ENCODE data around the gene SIX3. TPM values are rescaled to one million over a fixed set of nuclear protein-coding genes. Genes with fewer than 3 reads are reported as not detected.

Gene SIX3
- total RNA-seq, 3 donors from 2014 or later (not counting 1 experiment from before 2014, with no cell fraction given) = 0.15 to 0.39 TPM; not detected in 1

DNA sequence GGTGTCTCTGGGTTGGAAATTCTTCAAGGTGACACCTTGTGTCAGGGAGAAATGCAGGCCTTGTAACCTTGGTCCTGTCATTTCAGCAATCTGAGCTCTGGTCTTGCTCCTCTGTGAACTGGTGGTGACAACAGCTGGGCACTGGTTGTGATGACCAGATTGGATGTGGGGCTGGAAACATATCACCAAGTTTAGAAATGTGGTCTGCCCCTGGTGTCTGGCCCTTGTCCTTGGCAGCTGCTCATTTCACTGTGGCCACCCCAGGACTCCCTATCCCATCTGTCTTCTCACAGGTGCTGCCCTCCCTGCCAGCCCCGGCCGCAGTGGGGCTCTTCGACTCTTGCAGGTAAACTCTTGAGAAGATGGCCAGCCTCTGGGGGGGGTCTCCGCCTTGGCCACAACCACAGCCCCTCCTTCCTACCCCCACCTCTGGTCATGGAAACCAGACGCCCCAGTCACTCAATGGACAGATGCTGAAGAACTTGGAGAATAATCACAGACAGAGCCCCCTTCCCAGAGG is 20.7 kb downstream of the SIX3 start:
- no peak overlapping the region for H3K27ac Mint-ChIP-seq
- Histone ChIP-seq H3K4me3 (ENCODE audit: low read length) (no peak overlapping the region), H3K4me1 (ENCODE audit: control insufficient read depth, insufficient read depth, low read length) (no peaks in the 10 kb centered on the region), H3K9me3 (ENCODE audit: control insufficient read depth, insufficient read depth, low read length) (no peaks in the 10 kb centered on the region), H3K36me3 (ENCODE audit: control insufficient read depth, insufficient read depth, low read length) (no peaks in the 10 kb centered on the region), H3K27ac (ENCODE audit: low read length) (no peak overlapping the region), H3K27me3 (ENCODE audit: control insufficient read depth, insufficient read depth, low read length) (no peaks in the 10 kb centered on the region)
- H3K4me1 Mint-ChIP-seq = no peaks in the 10 kb centered on the region
- H3K27me3 Mint-ChIP-seq (ENCODE audit: low read depth in 2 of 2) = peaks cover 24 to 53% of the 10 kb centered on the region in 2 donors
- TF ChIP-seq, protein P1, sequence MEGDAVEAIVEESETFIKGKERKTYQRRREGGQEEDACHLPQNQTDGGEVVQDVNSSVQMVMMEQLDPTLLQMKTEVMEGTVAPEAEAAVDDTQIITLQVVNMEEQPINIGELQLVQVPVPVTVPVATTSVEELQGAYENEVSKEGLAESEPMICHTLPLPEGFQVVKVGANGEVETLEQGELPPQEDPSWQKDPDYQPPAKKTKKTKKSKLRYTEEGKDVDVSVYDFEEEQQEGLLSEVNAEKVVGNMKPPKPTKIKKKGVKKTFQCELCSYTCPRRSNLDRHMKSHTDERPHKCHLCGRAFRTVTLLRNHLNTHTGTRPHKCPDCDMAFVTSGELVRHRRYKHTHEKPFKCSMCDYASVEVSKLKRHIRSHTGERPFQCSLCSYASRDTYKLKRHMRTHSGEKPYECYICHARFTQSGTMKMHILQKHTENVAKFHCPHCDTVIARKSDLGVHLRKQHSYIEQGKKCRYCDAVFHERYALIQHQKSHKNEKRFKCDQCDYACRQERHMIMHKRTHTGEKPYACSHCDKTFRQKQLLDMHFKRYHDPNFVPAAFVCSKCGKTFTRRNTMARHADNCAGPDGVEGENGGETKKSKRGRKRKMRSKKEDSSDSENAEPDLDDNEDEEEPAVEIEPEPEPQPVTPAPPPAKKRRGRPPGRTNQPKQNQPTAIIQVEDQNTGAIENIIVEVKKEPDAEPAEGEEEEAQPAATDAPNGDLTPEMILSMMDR (IDR thresholded peaks at IDR 0.05) = no peak
- DNase-seq (no peak), ATAC-seq (no peak)
- no peaks in the 10 kb centered on the region for H3K36me3 Mint-ChIP-seq
- no peaks in the 10 kb centered on the region for H3K9me3 Mint-ChIP-seq
- no peak overlapping the region for H3K4me3 Mint-ChIP-seq
- intact Hi-C loops (cut with micrococcal nuclease) = no loop called here
- 82% methylated on average over 5 of the region's 5 CpGs for WGBS (ENCODE audit: insufficient coverage)

DNA sequence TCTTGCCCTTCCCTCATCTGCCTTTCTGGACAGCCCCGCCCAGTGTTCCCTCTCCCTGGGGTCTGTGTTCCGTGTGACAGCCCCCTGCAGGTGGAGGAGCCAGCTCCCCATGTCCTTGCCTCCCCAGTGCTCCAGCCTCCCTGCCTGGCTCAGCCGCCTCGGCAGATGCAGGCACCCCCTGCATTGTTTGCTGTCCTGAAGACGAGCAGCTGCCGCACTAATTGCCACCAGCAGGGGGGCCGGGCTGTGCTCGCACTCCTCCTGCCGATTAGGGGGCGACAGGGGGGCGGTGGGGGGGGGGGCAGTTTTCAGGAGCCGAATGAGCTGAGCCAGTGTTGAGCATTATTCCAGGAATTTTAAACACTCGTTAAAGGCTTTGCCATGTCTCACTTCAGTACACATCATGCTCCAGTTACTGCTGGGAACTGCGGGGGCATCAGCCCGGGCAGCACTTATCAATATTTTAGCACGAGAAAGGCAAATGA is 23.3 kb downstream of the SIX3 start:
- no peak overlapping the region for H3K4me3 ChIP-seq (ENCODE audit: low read length)
- ATAC-seq (no peak), DNase-seq (no peak)
- Mint-ChIP-seq H3K4me3 (no peak overlapping the region), H3K27me3 (ENCODE audit: low read depth in 2 of 2) (peaks cover 24 to 49% of the 10 kb centered on the region in 2 donors), H3K9me3 (no peaks in the 10 kb centered on the region), H3K36me3 (no peaks in the 10 kb centered on the region), H3K27ac (no peak overlapping the region), H3K4me1 (no peaks in the 10 kb centered on the region)
- WGBS (ENCODE audit: insufficient coverage) = 26% methylated on average over 16 of the region's 16 CpGs
- TF ChIP-seq, protein P1 (IDR thresholded peaks at IDR 0.05) = no peak
- no peak overlapping the region for H3K27ac ChIP-seq (ENCODE audit: low read length)
- no peaks in the 10 kb centered on the region for H3K4me1 ChIP-seq (ENCODE audit: control insufficient read depth, insufficient read depth, low read length)
- no peaks in the 10 kb centered on the region for H3K27me3 ChIP-seq (ENCODE audit: control insufficient read depth, insufficient read depth, low read length)
- no peaks in the 10 kb centered on the region for H3K36me3 ChIP-seq (ENCODE audit: control insufficient read depth, insufficient read depth, low read length)
- H3K9me3 ChIP-seq (ENCODE audit: control insufficient read depth, insufficient read depth, low read length) = no peaks in the 10 kb centered on the region
- intact Hi-C loops (cut with micrococcal nuclease) = no loop called here

GRCh38 chr2:44965684-44966083 is 24.2 kb downstream of the SIX3 start:
- intact Hi-C loops (cut with micrococcal nuclease) = no loop called here
- Mint-ChIP-seq H3K36me3 (no peaks in the 10 kb centered on the region), H3K4me3 (no peak overlapping the region), H3K4me1 (no peaks in the 10 kb centered on the region), H3K27ac (no peak overlapping the region), H3K27me3 (ENCODE audit: low read depth in 2 of 2) (peaks cover 25 to 49% of the 10 kb centered on the region in 2 donors), H3K9me3 (no peaks in the 10 kb centered on the region)
- Histone ChIP-seq H3K36me3 (ENCODE audit: control insufficient read depth, insufficient read depth, low read length) (no peaks in the 10 kb centered on the region), H3K9me3 (ENCODE audit: control insufficient read depth, insufficient read depth, low read length) (no peaks in the 10 kb centered on the region), H3K4me1 (ENCODE audit: control insufficient read depth, insufficient read depth, low read length) (no peaks in the 10 kb centered on the region), H3K27ac (ENCODE audit: low read length) (no peak overlapping the region), H3K4me3 (ENCODE audit: low read length) (no peak overlapping the region), H3K27me3 (ENCODE audit: control insufficient read depth, insufficient read depth, low read length) (no peaks in the 10 kb centered on the region)
- 92% methylated on average over 2 of the region's 2 CpGs for WGBS (ENCODE audit: insufficient coverage)
- TF ChIP-seq, protein P1 (IDR thresholded peaks at IDR 0.05) = no peak
- no peak for ATAC-seq
- no peak for DNase-seq

DNA sequence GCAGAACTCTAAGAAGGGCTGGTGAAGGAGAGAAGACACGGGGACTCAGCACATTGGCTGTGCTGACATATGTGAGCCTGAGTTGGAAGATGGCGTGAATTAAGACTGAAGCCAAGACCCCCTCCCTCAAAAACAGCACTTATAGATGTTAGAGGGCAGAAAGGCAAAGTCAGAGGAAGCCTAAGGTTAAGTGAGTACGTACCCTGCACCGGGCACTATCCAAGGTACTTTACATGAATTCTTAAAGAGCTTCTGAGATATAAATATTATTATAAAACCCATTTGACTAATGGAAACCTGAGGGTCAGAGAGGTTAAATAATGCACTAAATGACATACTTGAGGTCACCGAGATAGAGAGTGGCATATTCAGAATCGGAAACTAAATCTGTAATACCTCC is 25.6 kb downstream of the SIX3 start:
- no peaks in the 10 kb centered on the region for H3K9me3 Mint-ChIP-seq
- H3K36me3 ChIP-seq (ENCODE audit: control insufficient read depth, insufficient read depth, low read length) = no peaks in the 10 kb centered on the region
- no peaks in the 10 kb centered on the region for H3K4me1 ChIP-seq (ENCODE audit: control insufficient read depth, insufficient read depth, low read length)
- TF ChIP-seq, protein P1 (IDR thresholded peaks at IDR 0.05) = no peak
- H3K9me3 ChIP-seq (ENCODE audit: control insufficient read depth, insufficient read depth, low read length) = no peaks in the 10 kb centered on the region
- H3K4me3 Mint-ChIP-seq = no peak overlapping the region
- no peak overlapping the region for H3K4me3 ChIP-seq (ENCODE audit: low read length)
- intact Hi-C loops (cut with micrococcal nuclease) = no loop called here
- ATAC-seq (no peak), DNase-seq (no peak)
- no peak overlapping the region for H3K27ac ChIP-seq (ENCODE audit: low read length)
- peaks cover 19 to 39% of the 10 kb centered on the region in 2 donors for H3K27me3 Mint-ChIP-seq (ENCODE audit: low read depth in 2 of 2)
- 94% methylated on average over 2 of the region's 6 CpGs for WGBS (ENCODE audit: insufficient coverage)
- no peaks in the 10 kb centered on the region for H3K4me1 Mint-ChIP-seq
- no peak overlapping the region for H3K27ac Mint-ChIP-seq
- no peaks in the 10 kb centered on the region for H3K36me3 Mint-ChIP-seq
- H3K27me3 ChIP-seq (ENCODE audit: control insufficient read depth, insufficient read depth, low read length) = no peaks in the 10 kb centered on the region
